ENCODE data around the gene SKAP2.

The SKAP2 gene

GRCh38 chr7:26864309-26865093 is at the start of gene SKAP2:
Gene SKAP2, minus strand, starts transcription at chr7:26864590. Its CDS starts 161 bp downstream, at chr7:26864429.
- DNase-seq (ENCODE audit: low read depth in 2 of 2) = peak; percentile 76 to 85

GRCh38 chr7:26912933-26913536 is 48.6 kb upstream of the SKAP2 start:
- DNase-seq (ENCODE audit: low read depth in 2 of 2) = no peak

DNA sequence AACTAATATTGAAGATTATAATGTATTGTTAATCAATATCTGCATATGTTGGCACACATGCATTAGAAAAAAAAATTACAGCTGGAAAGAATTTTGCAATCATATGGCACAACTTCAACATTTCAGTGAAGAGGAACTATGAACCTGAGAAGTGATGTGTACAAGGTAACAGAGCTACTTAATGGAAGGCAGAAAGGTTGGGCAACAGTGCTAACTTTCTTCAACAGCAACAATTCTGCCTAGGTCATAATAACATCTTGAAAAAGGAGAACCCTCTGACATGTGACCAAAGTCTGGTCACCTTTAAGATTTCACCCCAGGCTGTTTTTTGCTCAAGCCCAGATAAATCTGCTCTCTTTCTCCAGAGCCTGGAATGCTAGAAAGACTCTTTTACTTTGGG is 47.9 kb upstream of the SKAP2 start:
- DNase-seq (ENCODE audit: low read depth in 2 of 2) = no peak

GRCh38 chr7:26910221-26910620 is 45.8 kb upstream of the SKAP2 start:
- no peak for DNase-seq (ENCODE audit: low read depth in 2 of 2)

GRCh38 chr7:26900251-26900650 is 35.9 kb upstream of the SKAP2 start:
- DNase-seq (ENCODE audit: low read depth in 2 of 2) = no peak

DNA sequence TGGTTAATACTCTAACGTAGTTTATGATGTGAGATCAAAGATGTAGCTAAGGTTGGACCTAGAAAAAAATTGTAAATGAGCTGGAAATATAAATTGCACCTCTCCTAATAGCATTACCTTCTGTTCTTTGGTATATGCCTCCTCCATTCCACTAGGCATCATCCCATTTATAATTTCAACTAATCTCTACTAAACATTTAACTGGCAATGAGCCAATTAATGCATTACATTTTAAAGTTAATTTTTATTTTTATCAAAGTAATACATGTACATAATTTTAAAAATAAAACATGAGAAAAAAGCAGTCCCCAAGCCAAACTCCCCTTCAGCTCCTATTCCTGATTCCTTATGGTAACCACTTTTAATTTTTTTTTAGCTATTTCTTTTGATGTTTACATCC is 35.1 kb upstream of the SKAP2 start:
- no peak for DNase-seq (ENCODE audit: low read depth in 2 of 2)

GRCh38 chr7:26898891-26899290 is 34.5 kb upstream of the SKAP2 start:
- no peak for DNase-seq (ENCODE audit: low read depth in 2 of 2)

- DNase-seq (ENCODE audit: low read depth in 2 of 2) = no peak
Observed at GRCh38 chr7:26897928-26898327, 33.5 kb upstream of the SKAP2 start.

- no peak for DNase-seq (ENCODE audit: low read depth in 2 of 2)
Observed at GRCh38 chr7:26891400-26892350, 27.3 kb upstream of the SKAP2 start.

GRCh38 chr7:26880852-26881251 is 16.5 kb upstream of the SKAP2 start:
- no peak for DNase-seq (ENCODE audit: low read depth in 2 of 2)

DNA sequence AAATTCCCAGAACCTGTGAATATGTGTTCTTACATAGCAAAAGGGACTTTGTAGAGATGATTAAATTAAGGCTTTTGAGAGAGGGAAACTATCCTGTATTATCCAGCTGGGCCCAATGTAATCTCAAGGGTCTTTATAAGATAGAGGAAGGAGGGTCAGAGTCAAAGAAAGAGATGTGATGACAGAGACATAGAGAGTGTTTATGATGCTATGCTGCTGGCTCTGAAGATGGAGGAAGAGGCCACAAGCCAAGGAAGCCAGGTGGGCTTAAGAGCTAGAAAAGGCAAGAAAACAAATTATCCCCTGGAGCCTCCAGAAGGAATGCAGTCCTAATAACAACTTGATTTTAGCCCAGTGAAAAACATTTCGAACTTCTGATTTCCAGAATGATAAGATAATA is 15.3 kb upstream of the SKAP2 start:
- DNase-seq (ENCODE audit: low read depth in 2 of 2) = no peak

GRCh38 chr7:26868841-26869495 is 4.6 kb upstream of the SKAP2 start:
- no peak for DNase-seq (ENCODE audit: low read depth in 2 of 2)

- peak in 1 of 2 donors; percentile 2 for DNase-seq (ENCODE audit: low read depth in 2 of 2)
Observed at GRCh38 chr7:26865094-26865388, 651 bp upstream of the SKAP2 start.

GRCh38 chr7:26863518-26864308 is 677 bp downstream of the SKAP2 start:
- DNase-seq (ENCODE audit: low read depth in 2 of 2) = no peak

GRCh38 chr7:26862834-26863233 is 1.6 kb downstream of the SKAP2 start:
- no peak for DNase-seq (ENCODE audit: low read depth in 2 of 2)

DNA sequence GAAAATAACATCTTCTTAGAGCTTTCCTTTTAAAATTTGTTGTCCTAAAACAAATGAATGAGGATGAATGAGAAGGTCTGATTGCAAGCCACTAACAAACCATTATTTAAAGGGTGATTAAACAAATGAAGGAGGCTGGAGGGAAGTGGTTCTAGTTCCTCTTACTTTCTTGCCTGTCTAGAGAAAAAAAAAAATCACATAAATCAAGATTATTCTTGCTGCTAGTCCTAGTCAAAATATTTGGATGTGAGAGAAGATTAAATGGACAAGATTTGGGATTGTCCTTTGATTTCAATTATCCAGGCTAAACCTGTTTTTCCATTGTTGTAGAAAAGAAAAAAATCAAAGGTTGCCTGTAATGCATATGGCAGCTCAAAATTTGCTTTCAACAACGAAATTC is 3.3 kb downstream of the SKAP2 start:
- no peak for DNase-seq (ENCODE audit: low read depth in 2 of 2)

DNA sequence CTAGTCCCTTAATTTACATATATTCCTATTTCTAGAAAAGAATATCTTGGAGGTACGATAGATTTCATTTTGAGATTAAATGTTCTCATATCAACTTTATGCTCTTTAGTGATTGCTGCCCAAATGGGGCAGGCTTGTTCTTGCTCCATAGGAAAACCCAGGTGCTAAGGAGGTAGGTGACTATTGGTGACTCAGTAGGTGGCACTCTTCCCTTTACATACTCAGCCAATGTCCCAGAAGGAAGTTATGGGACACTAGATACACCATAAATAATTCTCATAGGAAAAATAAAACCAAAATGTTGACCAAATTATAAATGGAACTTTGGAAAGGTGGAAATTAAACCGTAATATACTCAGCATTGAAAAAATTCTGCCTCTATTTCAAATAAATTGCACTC is 4.0 kb downstream of the SKAP2 start:
- no peak for DNase-seq (ENCODE audit: low read depth in 2 of 2)

GRCh38 chr7:26859720-26860119 is 4.7 kb downstream of the SKAP2 start:
- no peak for DNase-seq (ENCODE audit: low read depth in 2 of 2)

GRCh38 chr7:26858735-26859134 is 5.7 kb downstream of the SKAP2 start:
- DNase-seq (ENCODE audit: low read depth in 2 of 2) = no peak

DNA sequence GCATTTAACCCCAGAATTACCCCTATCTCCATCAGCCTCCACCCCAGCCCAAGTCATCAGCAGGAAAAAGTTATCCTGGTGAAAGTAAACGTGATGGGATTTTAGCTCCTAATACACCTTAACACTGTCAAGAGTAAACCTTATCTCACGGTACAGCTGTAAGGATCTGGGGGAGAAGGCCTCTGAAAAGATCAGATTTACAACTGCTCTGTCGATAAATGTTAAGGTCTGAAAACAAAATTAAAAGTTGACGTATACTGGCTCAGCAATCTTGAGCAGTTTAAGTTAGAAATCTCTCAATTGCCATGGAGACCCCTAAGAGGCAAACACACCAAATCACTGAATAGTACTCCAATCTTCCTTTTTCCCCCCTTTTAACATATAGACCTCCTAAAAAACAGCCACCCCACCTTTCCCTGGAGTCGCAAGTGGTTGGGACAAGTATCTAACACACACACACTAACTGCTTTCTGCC is 6.1 kb downstream of the SKAP2 start:
- DNase-seq (ENCODE audit: low read depth in 2 of 2) = no peak

Measured in stimulated activated CD4-positive, alpha-beta T cell treated with anti-CD3 and anti-CD28 coated beads, Interleukin-15, amount 100 ng/mL, for 48 hours (primary cell).